RWPE2 (cell line): Measurements from ENCODE around the gene EML1.
A peak's percentile ranks its signal among the peaks of the same experiment; 100 is the strongest.

ENCODE experiments used
- ATAC-seq: fragments of 200-7000 bp; cut with Tn5 transposase; 3 replicates; pipeline ENCODE4 v1.9.1; 2021; ENCODE audit warnings: low read depth
- DNase-seq: peaks from one replicate; pipeline ENCODE4 v3.0.0-alpha.2; 2020; ENCODE audit warnings: low spot score
- H3K27ac ChIP-seq: fragments of 450-650 bp; 2 replicates; pipeline ENCODE4 v1.5.1; 2017; ENCODE audit warnings: mild to moderate bottlenecking; ENCODE audit not compliant: poor library complexity, severe bottlenecking
- H3K27me3 ChIP-seq: fragments of 250-450 bp; sonication (Bioruptor Pico); 2 replicates; pipeline ENCODE4 v1.5.1; 2021; ENCODE audit warnings: mild to moderate bottlenecking, moderate library complexity; ENCODE audit not compliant: insufficient read depth, poor library complexity, severe bottlenecking
- H3K36me3 ChIP-seq: fragments of 250-450 bp; sonication (Bioruptor Pico); 2 replicates; pipeline ENCODE4 v1.5.1; 2020; ENCODE audit warnings: low read depth, mild to moderate bottlenecking, moderate library complexity
- H3K4me1 ChIP-seq: fragments of 250-450 bp; sonication (Bioruptor Pico); 2 replicates; pipeline ENCODE4 v1.5.1; 2021; ENCODE audit warnings: mild to moderate bottlenecking, moderate library complexity; ENCODE audit not compliant: insufficient read depth, poor library complexity, severe bottlenecking
- H3K4me3 ChIP-seq: fragments of 250-450 bp; sonication (Bioruptor Pico); 2 replicates; pipeline ENCODE4 v1.5.1; 2021; ENCODE audit warnings: mild to moderate bottlenecking, moderate library complexity; ENCODE audit not compliant: severe bottlenecking
- H3K9me3 ChIP-seq: fragments of 250-450 bp; sonication (Bioruptor Pico); 2 replicates; pipeline ENCODE4 v1.5.1; 2021; ENCODE audit warnings: mild to moderate bottlenecking, moderate library complexity; ENCODE audit not compliant: severe bottlenecking
- CTCF ChIP-seq: fragments of 450-650 bp; IDR thresholded peaks from one replicate; pipeline ENCODE4 v1.5.1; 2017; ENCODE audit warnings: mild to moderate bottlenecking, moderate library complexity; ENCODE audit not compliant: poor library complexity, severe bottlenecking

The EML1 gene

DNA sequence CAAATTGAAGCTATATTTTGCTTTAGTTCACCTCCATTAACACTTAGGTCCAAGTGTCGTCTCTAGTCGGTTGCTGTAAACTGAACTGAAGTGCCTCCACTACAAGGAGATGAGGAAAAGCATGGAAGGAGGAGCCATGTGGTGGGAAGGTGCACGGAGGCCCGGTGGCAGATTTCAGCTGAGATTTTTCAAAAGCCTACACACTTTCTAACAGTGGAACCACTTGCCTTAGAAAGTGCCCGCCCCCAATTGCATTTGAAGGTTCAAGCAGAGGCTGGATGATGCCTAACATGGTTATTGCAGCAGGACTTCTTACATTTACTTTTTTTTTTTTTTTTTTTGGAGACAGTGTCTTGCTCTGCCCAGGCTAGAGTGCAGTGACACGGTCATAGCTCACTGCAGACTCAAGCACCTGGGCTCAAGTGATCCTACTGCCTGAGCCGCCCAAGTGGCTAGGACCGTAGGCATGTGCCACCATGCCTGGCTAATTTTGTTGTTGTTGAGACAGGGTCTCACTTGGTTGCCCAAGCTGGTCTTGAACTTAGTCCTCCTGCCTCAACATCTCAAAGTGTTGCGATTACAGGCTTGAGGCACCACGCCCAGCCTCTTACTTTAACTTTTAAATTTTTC, 27.6 kb downstream of the EML1 start:
- H3K9me3 ChIP-seq, result no peaks in the 10 kb centered on the region
- no peak for DNase-seq
- no peak for ATAC-seq
- H3K4me1 ChIP-seq, result no peaks in the 10 kb centered on the region
- no peaks in the 10 kb centered on the region for H3K36me3 ChIP-seq
- TF ChIP-seq CTCF, result no peak
- H3K27me3 ChIP-seq, result peaks cover 16% of the 10 kb centered on the region
- H3K27ac ChIP-seq, result no peak overlapping the region
- H3K4me3 ChIP-seq, result no peak overlapping the region

DNA sequence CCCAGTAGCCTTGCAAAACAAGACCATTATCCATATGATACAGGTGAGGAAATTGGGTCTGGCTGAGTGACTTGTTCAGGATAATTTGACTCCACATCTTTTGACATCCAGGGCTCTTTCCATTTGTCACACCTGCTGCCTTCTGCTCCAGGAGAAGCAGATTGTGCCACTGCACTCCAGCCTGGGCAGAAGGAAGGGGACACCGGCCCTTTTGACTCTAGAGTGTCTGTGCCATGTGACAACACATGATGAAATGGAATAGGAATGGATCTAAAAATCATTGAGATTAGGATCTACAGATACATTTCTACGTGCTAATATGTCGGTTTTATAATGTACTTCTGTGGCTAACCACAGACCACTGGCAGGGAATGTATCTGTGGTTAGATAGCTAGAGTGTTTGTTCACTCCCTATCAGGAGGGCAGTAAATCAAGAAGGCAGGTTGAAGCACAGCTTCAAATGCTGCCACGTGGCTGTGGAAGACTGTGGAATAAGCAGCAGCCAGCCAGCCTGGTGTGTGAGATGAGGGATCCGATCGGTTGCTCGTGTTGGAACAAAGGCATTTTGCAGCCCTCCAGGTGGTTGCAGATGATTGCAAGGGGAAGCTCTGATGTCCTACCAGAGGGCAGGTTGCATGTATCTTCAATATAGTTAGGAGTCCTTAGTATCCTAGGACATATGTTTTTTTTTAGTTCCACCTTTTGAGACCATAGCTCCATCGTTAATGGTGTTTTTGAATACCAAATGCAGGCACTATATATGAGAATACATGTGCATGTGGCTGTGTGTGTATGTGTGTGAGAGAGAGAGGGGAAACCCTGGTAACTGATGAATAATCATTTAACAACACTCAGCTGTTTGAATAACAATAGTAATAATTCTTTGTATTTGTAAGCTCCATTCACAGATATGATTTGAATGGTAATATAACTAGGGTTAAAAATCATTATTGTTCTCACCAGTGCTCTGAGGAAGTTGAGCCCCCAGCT, 28.6 kb downstream of the EML1 start:
- ATAC-seq (peak; percentile 82), DNase-seq (no peak)
- Histone ChIP-seq H3K36me3 (no peaks in the 10 kb centered on the region), H3K4me3 (no peak overlapping the region), H3K4me1 (no peaks in the 10 kb centered on the region), H3K9me3 (no peaks in the 10 kb centered on the region), H3K27ac (no peak overlapping the region), H3K27me3 (peaks cover 16% of the 10 kb centered on the region)
- no peak for TF ChIP-seq CTCF

GRCh38 chr14:99822800-99823455, 29.7 kb downstream of the EML1 start:
- H3K9me3 ChIP-seq, result no peaks in the 10 kb centered on the region
- H3K27ac ChIP-seq, result no peak overlapping the region
- DNase-seq (no peak), ATAC-seq (no peak)
- no peak overlapping the region for H3K4me3 ChIP-seq
- TF ChIP-seq CTCF, result no peak
- peaks cover 16% of the 10 kb centered on the region for H3K27me3 ChIP-seq
- H3K36me3 ChIP-seq, result no peaks in the 10 kb centered on the region
- no peaks in the 10 kb centered on the region for H3K4me1 ChIP-seq

- Histone ChIP-seq H3K4me1 (no peaks in the 10 kb centered on the region), H3K27me3 (peaks cover 18% of the 10 kb centered on the region), H3K36me3 (no peaks in the 10 kb centered on the region), H3K27ac (no peak overlapping the region), H3K4me3 (no peak overlapping the region), H3K9me3 (no peaks in the 10 kb centered on the region)
- TF ChIP-seq CTCF, result no peak
- ATAC-seq, result no peak
- DNase-seq, result no peak
These were observed 31.6 kb downstream of the EML1 start for GRCh38 chr14:99824776-99825175.
